Activated naive CD8-positive, alpha-beta T cell (primary cell): ENCODE measurements around the gene PTPRN2.

Source experiments
- H3K27ac Mint-ChIP-seq: one replicate; pipeline ENCODE4 v1.8.0; 2021; ENCODE audit warnings: mixed read lengths
- H3K27me3 Mint-ChIP-seq: one replicate; pipeline ENCODE4 v1.8.0; 2021; ENCODE audit warnings: mixed read lengths
- H3K36me3 Mint-ChIP-seq: one replicate; pipeline ENCODE4 v1.8.0; 2021; ENCODE audit warnings: mixed read lengths
- H3K4me1 Mint-ChIP-seq: one replicate; pipeline ENCODE4 v1.8.0; 2021; ENCODE audit warnings: low read depth, mixed read lengths
- H3K4me3 Mint-ChIP-seq: one replicate; pipeline ENCODE4 v1.8.0; 2021; ENCODE audit warnings: mild to moderate bottlenecking, mixed read lengths
- H3K9me3 Mint-ChIP-seq: one replicate; pipeline ENCODE4 v1.8.0; 2021; ENCODE audit warnings: low read depth, mixed read lengths

The PTPRN2 gene

DNA sequence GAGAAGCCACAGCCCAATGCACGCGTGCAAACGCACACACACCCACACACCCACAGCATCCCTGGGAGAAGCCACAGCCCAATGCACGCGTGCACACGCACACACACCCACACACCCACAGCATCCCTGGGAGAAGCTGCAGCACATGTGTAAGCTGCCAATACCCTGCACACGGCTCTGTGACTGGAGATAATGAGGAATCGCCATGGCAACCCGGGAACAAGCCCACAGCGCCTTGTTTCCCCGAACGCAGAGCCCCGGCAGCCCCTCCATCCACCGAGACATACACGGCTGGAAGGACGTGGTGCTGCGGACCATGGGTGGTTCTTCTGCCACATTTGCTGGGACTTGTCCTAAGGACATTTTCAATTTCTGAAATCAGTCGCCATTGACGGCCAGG, 221.3 kb downstream of the PTPRN2 start:
- Mint-ChIP-seq H3K9me3 (no peaks in the 10 kb centered on the region), H3K27me3 (no peaks in the 10 kb centered on the region), H3K4me3 (no peak overlapping the region), H3K4me1 (no peaks in the 10 kb centered on the region), H3K27ac (no peak overlapping the region), H3K36me3 (no peaks in the 10 kb centered on the region)

DNA sequence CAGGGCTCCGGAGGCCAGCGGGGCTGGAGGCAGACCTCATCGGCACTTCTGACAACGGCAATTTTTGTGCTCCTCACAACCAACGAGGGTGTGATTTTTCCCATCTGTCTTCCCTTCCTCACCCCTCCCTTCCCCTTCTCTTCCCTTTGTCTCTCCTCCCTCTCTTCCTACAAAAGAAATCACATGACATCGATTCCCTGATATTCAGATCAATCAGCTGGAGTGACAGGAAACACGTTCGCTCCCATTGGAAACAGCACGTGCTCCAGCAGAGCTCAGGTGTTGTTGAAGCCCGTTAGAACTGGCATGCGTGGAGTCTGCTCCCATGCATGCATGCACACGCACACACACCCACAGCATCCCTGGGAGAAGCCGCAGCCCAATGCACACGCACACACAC, 222.4 kb downstream of the PTPRN2 start:
- no peaks in the 10 kb centered on the region for H3K36me3 Mint-ChIP-seq
- H3K4me1 Mint-ChIP-seq: no peaks in the 10 kb centered on the region

DNA sequence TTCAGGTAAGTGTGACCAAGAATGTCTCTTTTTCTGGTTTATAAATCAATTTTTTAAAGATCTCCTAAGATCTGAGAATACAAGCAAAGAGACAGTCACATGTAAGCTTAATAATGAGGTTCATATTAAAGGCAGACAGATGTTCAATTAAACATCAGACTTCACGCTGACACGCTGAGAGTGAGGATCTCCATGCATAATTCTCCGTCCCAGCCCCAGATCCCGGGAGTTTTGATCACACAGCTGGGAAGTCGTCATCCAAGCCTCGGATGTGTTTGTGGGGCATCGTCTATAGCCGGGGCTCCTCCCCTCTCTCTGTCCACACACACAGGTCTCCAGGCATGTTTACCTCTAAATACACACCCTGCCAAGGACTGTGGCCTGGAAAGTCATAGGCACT, 223.2 kb downstream of the PTPRN2 start:
- no peaks in the 10 kb centered on the region for H3K36me3 Mint-ChIP-seq
- H3K4me3 Mint-ChIP-seq: no peak overlapping the region
- H3K27me3 Mint-ChIP-seq: no peaks in the 10 kb centered on the region
- no peaks in the 10 kb centered on the region for H3K4me1 Mint-ChIP-seq
- no peak overlapping the region for H3K27ac Mint-ChIP-seq
- H3K9me3 Mint-ChIP-seq: no peaks in the 10 kb centered on the region

More for the DNA sequence above, 222.4 kb downstream of the PTPRN2 start:
- H3K27me3 Mint-ChIP-seq: no peaks in the 10 kb centered on the region
- H3K4me3 Mint-ChIP-seq: no peak overlapping the region
- H3K27ac Mint-ChIP-seq: no peak overlapping the region
- H3K9me3 Mint-ChIP-seq: no peaks in the 10 kb centered on the region

GRCh38 chr7:158362912-158363905, 224.4 kb downstream of the PTPRN2 start:
- no peaks in the 10 kb centered on the region for H3K4me1 Mint-ChIP-seq
- no peaks in the 10 kb centered on the region for H3K36me3 Mint-ChIP-seq
- H3K4me3 Mint-ChIP-seq: no peak overlapping the region
- no peaks in the 10 kb centered on the region for H3K9me3 Mint-ChIP-seq
- no peaks in the 10 kb centered on the region for H3K27me3 Mint-ChIP-seq
- H3K27ac Mint-ChIP-seq: no peak overlapping the region

- H3K27me3 Mint-ChIP-seq: no peaks in the 10 kb centered on the region
- no peak overlapping the region for H3K4me3 Mint-ChIP-seq
- H3K27ac Mint-ChIP-seq: no peak overlapping the region
- H3K4me1 Mint-ChIP-seq: no peaks in the 10 kb centered on the region
- H3K9me3 Mint-ChIP-seq: no peaks in the 10 kb centered on the region
- H3K36me3 Mint-ChIP-seq: no peaks in the 10 kb centered on the region
Observed at GRCh38 chr7:158362001-158362400, 225.6 kb downstream of the PTPRN2 start.

DNA sequence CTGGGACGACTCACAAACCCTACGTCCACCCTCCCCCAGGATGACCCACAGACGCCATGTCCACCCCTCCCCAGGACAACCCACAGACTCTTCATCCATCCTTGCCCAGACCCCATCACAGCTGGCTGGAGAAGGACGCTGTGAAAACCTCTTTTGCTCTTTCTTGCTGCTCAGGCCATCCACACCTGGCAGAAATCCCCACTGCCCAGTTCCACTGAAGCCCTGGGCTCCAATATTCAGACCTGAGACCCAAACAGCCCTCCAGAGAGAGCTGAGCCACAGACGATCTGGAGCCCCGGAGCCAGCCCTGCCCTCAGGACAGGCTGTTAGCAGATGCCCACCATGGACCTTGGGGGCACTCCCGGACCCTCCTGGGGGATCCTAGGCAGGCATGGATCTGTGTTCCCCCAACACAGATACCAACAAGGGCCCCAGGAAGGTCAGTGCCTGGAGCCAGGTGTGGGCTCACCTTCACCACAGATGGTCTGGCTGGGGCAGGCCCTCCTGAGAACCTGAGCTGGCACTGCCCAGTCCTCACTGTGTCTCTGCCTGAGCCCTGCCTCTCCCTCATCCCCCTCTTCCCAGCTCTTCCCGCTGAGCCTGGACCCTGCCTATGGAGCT, 226.2 kb downstream of the PTPRN2 start:
- no peaks in the 10 kb centered on the region for H3K4me1 Mint-ChIP-seq
- no peak overlapping the region for H3K27ac Mint-ChIP-seq
- no peaks in the 10 kb centered on the region for H3K9me3 Mint-ChIP-seq
- H3K36me3 Mint-ChIP-seq: no peaks in the 10 kb centered on the region
- no peak overlapping the region for H3K4me3 Mint-ChIP-seq
- peaks cover 3% of the 10 kb centered on the region for H3K27me3 Mint-ChIP-seq

DNA sequence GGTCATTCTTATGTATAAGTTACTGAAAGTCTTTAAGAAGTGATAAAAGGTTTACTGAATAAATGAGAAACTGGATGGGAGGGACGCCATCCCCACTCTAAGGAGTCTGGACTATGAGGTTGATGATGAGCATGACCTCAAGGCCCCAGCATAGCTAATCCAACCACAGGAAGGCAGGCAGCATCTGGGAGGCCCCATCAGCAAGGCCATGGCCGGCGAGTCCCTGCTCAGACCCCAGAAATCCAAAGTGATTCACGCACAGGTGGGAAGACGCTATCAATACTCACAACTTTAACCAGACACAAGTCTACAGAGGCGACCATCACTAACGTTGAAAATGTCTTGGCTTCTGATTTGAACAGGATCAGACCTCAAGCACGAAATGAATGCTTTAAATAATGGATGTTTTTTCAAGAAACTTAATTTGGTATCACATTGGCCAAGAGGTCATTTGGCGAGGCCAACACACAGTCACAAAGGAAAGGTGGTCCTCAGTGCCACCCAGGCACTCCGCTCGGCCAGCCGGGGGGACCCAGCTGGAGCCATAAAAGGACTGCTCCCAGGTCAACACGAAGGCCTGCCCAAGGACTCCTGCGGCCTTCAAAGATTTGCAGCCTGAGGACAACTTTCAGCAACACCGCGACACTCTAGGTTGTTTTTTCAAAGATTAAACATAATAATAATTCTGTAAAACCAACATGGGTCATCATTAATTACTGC, 228.5 kb downstream of the PTPRN2 start:
- Mint-ChIP-seq H3K27me3 (peaks cover 10% of the 10 kb centered on the region), H3K4me3 (no peak overlapping the region), H3K36me3 (no peaks in the 10 kb centered on the region), H3K9me3 (peaks cover 12% of the 10 kb centered on the region), H3K27ac (no peak overlapping the region), H3K4me1 (no peaks in the 10 kb centered on the region)

DNA sequence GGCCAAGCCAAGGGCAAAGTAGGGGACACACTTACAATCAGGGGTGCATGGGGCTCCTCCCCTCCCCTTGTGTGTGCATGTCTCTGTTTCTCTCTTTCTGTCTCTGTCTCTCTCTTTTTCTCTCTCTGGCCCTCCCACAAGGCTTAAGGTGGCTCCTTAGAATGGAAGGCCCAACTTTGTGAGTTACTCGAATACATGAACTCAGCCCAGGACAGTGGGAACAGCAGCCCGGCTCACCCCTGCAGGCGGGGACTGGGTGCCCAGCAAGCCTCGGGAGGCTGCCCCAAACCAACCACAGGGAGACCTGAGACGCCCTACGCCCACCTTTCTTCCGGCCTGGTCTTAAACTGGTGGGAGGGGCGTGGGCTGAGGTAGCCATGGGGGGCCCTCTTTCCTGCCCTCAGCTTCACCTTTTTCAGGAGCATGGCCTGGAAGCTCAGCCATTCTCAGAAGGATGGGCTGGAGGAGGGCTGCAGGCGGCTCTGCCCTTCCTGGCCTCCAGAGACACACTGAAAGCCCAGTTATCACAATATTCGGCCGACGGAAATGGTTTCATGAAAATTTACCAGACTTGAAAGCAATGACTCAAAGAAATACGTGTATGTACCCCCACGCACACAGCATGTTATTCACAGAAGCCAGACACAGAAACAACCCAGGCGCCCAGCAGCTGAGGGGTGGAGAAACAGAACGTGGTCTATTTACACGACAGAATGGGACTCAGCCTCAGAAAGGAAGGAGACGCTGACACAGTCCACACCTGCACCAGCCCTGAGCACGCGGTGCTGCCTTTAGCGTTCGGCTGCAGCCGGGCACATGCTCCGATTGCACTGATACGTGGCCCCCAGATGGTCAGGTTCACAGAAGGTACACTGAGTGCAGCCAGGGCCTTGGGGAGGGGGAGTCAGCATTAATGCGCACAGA, 229.5 kb downstream of the PTPRN2 start:
- no peaks in the 10 kb centered on the region for H3K4me1 Mint-ChIP-seq
- H3K4me3 Mint-ChIP-seq: no peak overlapping the region
- no peaks in the 10 kb centered on the region for H3K36me3 Mint-ChIP-seq
- no peak overlapping the region for H3K27ac Mint-ChIP-seq
- peaks cover 11% of the 10 kb centered on the region for H3K27me3 Mint-ChIP-seq
- H3K9me3 Mint-ChIP-seq: peaks cover 15% of the 10 kb centered on the region

DNA sequence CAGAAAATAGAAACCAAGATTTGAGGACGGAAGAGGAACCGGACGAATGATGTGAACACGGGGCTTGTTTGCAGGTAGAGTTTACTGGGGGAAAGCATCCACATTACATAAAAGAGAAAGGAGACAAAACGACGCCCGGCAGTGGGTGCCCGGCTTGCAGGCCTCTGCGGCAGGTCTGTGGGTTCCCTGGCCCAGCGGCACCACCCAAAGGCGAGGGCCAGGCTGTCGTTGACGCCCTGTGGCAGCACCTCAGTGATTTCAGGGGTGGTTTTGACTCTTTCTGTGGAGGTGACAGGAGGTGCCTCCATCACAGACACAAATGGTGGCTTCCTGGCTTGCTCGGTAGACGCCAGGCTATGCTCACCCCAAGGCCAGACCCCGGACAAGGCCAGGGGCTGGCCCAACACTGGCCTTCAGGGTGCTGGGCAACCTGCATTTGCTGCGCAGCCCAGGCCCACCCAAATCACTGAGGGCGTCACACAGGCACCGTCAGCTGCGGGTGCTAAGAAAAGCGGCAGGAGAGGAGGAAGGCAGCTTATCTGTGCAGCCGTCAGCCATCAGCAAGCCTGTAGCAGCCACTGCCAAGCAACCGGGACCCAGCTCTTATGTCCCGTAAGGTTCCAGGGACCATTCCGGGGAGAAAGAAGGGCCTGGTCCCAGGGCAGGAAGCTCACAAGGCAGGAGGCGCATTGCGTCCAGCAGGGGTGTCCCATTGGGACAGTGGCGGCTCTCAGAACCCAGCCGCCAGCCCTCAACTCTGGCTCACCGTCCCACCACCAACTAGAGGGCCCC, 230.3 kb downstream of the PTPRN2 start:
- Mint-ChIP-seq H3K27me3 (peaks cover 14% of the 10 kb centered on the region), H3K27ac (no peak overlapping the region)

DNA sequence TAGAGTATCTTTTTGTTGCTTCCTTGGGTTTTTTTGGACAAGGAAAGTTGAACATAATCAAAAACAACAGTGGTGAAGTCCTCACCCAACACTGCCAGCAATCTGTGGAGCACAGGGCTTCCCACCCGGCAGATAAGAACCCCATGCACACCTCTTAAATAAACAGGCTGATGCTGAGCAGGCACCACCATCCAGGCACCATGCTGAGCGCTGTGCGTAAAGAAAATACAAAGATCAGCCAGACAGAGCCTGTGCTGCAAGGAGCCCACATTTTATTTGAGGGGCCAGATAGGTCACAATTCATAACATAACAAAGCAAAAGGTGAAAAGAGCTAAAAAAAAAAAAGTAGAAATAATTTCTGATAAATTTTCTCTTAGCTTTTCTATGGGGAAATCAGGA, 231.2 kb downstream of the PTPRN2 start:
- no peaks in the 10 kb centered on the region for H3K4me1 Mint-ChIP-seq
- peaks cover 15% of the 10 kb centered on the region for H3K27me3 Mint-ChIP-seq
- H3K9me3 Mint-ChIP-seq: peaks cover 15% of the 10 kb centered on the region
- H3K27ac Mint-ChIP-seq: no peak overlapping the region
- H3K36me3 Mint-ChIP-seq: no peaks in the 10 kb centered on the region
- no peak overlapping the region for H3K4me3 Mint-ChIP-seq

More for the DNA sequence above, 230.3 kb downstream of the PTPRN2 start:
- Mint-ChIP-seq H3K4me3 (no peak overlapping the region), H3K4me1 (no peaks in the 10 kb centered on the region), H3K36me3 (no peaks in the 10 kb centered on the region), H3K9me3 (peaks cover 15% of the 10 kb centered on the region)

DNA sequence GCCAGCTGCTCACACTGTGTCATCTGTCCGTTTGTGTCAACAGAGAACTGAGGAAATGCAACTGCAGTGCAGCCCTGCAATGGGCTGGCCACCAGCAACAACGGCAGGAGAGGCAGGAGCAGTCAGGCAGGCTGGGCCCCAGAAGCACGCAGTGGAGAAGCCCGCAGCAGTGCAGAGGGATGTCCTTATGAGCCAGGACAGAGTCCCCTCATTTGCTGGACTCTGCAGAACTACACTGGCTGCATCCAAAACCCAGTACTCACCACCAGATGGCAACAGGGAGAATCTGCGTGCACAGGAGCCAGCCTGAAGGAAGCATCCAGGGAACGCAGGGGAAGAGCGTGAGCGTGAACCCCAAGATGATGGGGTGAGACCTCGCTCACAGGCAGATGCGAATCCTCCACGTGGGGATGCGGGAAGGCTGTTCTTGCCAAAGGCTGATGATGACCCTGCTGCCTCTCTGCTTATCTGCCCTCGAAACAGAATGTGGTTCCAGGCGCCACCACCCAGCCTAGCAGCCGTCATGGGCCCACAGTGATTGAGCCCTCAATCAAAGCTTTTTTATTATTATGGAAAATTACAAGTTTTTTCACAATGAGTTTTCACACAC, 232.1 kb downstream of the PTPRN2 start:
- Mint-ChIP-seq H3K27ac (no peak overlapping the region), H3K9me3 (peaks cover 15% of the 10 kb centered on the region), H3K36me3 (no peaks in the 10 kb centered on the region), H3K4me3 (no peak overlapping the region), H3K27me3 (peaks cover 15% of the 10 kb centered on the region), H3K4me1 (no peaks in the 10 kb centered on the region)

GRCh38 chr7:158354861-158355260, 232.8 kb downstream of the PTPRN2 start:
- Mint-ChIP-seq H3K4me3 (no peak overlapping the region), H3K27me3 (peaks cover 15% of the 10 kb centered on the region)

More at GRCh38 chr7:158354861-158355260, 232.8 kb downstream of the PTPRN2 start:
- Mint-ChIP-seq H3K36me3 (no peaks in the 10 kb centered on the region), H3K4me1 (no peaks in the 10 kb centered on the region), H3K27ac (no peak overlapping the region), H3K9me3 (peaks cover 15% of the 10 kb centered on the region)
